ENCODE data around the gene ENO3.

ENO3 gene

GRCh38 chr17:4946312-4946976 is 4.5 kb upstream of the ENO3 start:
- H3K4me1 ChIP-seq, result peaks cover 6 to 63% (median 48%) of the 10 kb centered on the region in 4 donors
- no peaks in the 10 kb centered on the region for H3K27me3 ChIP-seq
- no peak for DNase-seq
- no peaks in the 10 kb centered on the region for H3K9me3 ChIP-seq
- peak overlapping the region; percentile 93 to 100 for H3K4me3 ChIP-seq
- H3K36me3 ChIP-seq, result peaks cover 43 to 54% (median 45%) of the 10 kb centered on the region in 3 donors
- intact Hi-C loops (cut with DNase I; ENCODE audit: low total_unique reads), result loop anchor here (5.0 kb wide), 1 partner anchor 51 kb away; the partner anchor contains the start of genes INCA1 and KIF1C
- TF ChIP-seq CTCF (IDR thresholded peaks at IDR 0.05), result no peak
- H3K27ac ChIP-seq, result peak overlapping the region; percentile 95 to 99

- peaks cover 6 to 58% (median 43%) of the 10 kb centered on the region in 4 donors for H3K4me1 ChIP-seq
- TF ChIP-seq CTCF (IDR thresholded peaks at IDR 0.05), result no peak
- intact Hi-C loops (cut with DNase I; ENCODE audit: low total_unique reads), result loop anchor here (5.0 kb wide), 1 partner anchor 50 kb away; the partner anchor contains the start of genes INCA1 and KIF1C
Measured at GRCh38 chr17:4947010-4947410, 3.9 kb upstream of the ENO3 start.

GRCh38 chr17:4947411-4948165 is 3.3 kb upstream of the ENO3 start:
- no peak for TF ChIP-seq CTCF (IDR thresholded peaks at IDR 0.05)
- Histone ChIP-seq H3K4me1 (peaks cover 6 to 60% (median 43%) of the 10 kb centered on the region in 4 donors), H3K27me3 (no peaks in the 10 kb centered on the region), H3K4me3 (peak overlapping the region; percentile 93 to 100), H3K9me3 (no peaks in the 10 kb centered on the region), H3K36me3 (peaks cover 36 to 46% (median 38%) of the 10 kb centered on the region in 3 donors), H3K27ac (peak overlapping the region; percentile 95 to 99)
- peak; percentile 45 to 85 for DNase-seq
- intact Hi-C loops (cut with DNase I; ENCODE audit: low total_unique reads), result loop anchor here (2.0 to 5.0 kb wide), 2 partner anchors 19 to 50 kb away; partner anchors contain the start of genes INCA1, KIF1C and SPAG7

More at GRCh38 chr17:4947010-4947410, 3.9 kb upstream of the ENO3 start:
- peaks cover 42 to 52% (median 44%) of the 10 kb centered on the region in 3 donors for H3K36me3 ChIP-seq
- H3K27me3 ChIP-seq, result no peaks in the 10 kb centered on the region
- DNase-seq, result peak in 1 of 2 donors; percentile 36
- peak overlapping the region; percentile 95 to 99 for H3K27ac ChIP-seq
- H3K4me3 ChIP-seq, result peak overlapping the region; percentile 93 to 100
- no peaks in the 10 kb centered on the region for H3K9me3 ChIP-seq

GRCh38 chr17:4948166-4948930 is 2.6 kb upstream of the ENO3 start, which contains the start of gene PFN1:
TSS of gene PFN1 (minus strand) at chr17:4948530. CDS start at chr17:4948394, 136 bp downstream.
- intact Hi-C loops (cut with DNase I; ENCODE audit: low total_unique reads), result loop anchor here (2.0 to 5.0 kb wide), 2 partner anchors 18 to 49 kb away; partner anchors contain the start of genes INCA1, KIF1C and SPAG7
- DNase-seq, result peak; percentile 95 to 96
- Histone ChIP-seq H3K9me3 (no peaks in the 10 kb centered on the region), H3K4me1 (peaks cover 6 to 60% (median 44%) of the 10 kb centered on the region in 4 donors), H3K36me3 (peaks cover 28 to 38% (median 31%) of the 10 kb centered on the region in 3 donors), H3K27me3 (no peaks in the 10 kb centered on the region), H3K4me3 (peak within 1 kb of the TSS; percentile 93 to 100), H3K27ac (peak within 1 kb of the TSS; percentile 95 to 99)
- TF ChIP-seq CTCF (IDR thresholded peaks at IDR 0.05), result peak in 1 of 2 experiments; percentile 8

GRCh38 chr17:4948931-4949320 is 2.0 kb upstream of the ENO3 start:
- DNase-seq, result peak; percentile 78 to 94
- TF ChIP-seq CTCF (IDR thresholded peaks at IDR 0.05), result no peak
- peak overlapping the region; percentile 93 to 100 for H3K4me3 ChIP-seq
- H3K27me3 ChIP-seq, result no peaks in the 10 kb centered on the region
- H3K4me1 ChIP-seq, result peaks cover 6 to 60% (median 48%) of the 10 kb centered on the region in 4 donors
- peak overlapping the region; percentile 95 to 99 for H3K27ac ChIP-seq
- peaks cover 25 to 32% (median 26%) of the 10 kb centered on the region in 3 donors for H3K36me3 ChIP-seq
- intact Hi-C loops (cut with DNase I; ENCODE audit: low total_unique reads), result loop anchor here (2.0 to 5.0 kb wide), 2 partner anchors 18 to 48 kb away; partner anchors contain the start of genes INCA1, KIF1C and SPAG7
- no peaks in the 10 kb centered on the region for H3K9me3 ChIP-seq

All from tibial artery (tissue), 4 donors.